Skin of body (tissue), 2 donors: ENCODE measurements around the gene ZBTB16. TPM values are rescaled to one million over a fixed set of nuclear protein-coding genes. Genes with fewer than 3 reads are reported as not detected.
A peak's percentile ranks its signal among the peaks of the same experiment; 100 is the strongest.

ENCODE experiments used
- DNase-seq: peaks from one replicate; lab custom pipeline; 2025; lab: John Stamatoyannopoulos, UW
- total RNA-seq: library from RNA; depleted of rRNA; stranded (reverse); fragments of >200 nt; gene quantifications from one replicate; pipeline ENCODE4 v1.2.3, GENCODE V29; 2014

The ZBTB16 gene
- total RNA-seq, 1 donor from 2014 or later, result 25.6 TPM

DNA sequence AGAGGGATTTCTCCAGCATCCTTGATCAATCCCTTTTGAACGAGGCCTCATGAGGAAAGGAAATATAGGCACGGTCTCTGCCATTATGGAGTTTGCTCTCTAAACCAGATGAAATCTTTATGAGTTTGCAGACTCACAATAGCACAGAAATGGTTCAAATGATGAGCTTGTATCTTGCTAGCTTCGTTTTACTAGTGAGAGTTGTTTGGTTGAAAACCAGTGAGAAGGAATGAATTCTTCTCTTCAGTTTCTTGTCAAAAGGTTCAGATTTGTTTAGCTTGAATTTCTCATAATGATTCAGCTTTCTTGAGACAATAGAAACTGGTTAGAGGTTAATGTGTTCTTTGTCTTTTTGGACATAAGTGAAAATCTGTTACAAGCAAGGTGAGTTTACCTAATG is 92.7 kb downstream of the ZBTB16 start:
- DNase-seq, result no peak

DNA sequence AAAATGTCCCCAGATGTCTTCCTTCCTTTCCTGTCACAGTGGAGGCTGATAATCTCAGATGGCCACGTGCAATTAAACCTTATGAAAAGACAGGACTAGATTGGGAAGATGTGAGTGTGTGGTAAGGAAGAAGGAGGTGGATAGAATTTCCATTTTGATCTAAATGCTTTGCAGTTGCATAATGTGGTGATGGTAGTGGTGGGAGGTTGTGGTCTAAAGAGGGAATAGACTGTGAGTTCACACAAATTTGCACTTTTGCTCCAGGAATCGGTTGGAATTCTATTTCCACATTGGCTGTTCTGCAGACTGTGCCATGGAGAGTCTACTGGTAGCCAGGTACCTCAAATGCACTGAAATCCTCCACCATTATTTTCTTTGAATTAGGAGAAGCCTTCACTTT is 93.3 kb downstream of the ZBTB16 start:
- no peak for DNase-seq

- no peak for DNase-seq
These were observed 93.7 kb downstream of the ZBTB16 start for GRCh38 chr11:114153224-114153623.

GRCh38 chr11:114154271-114155047 is 94.9 kb downstream of the ZBTB16 start:
- DNase-seq, result peak; percentile 65

DNA sequence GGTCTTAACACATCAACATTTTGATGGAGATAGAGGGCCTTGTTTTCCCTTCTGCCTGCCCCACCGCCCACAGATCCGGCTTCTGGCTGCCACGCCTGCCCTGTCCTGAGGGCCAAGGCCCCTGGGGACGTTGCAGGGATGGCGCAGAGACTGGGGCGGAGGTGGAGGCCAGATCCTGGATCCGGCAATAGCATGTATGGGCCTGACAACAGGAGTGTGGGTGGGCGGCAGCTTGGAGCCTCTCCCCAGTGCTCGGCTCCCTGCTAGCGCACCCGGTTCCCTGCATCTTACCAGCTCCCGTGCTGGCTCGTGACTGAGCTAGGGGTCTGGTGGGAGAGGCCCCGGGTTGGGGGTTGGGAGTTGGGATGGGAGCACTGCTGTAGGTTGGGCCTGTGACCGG is 95.6 kb downstream of the ZBTB16 start:
- no peak for DNase-seq

GRCh38 chr11:114156131-114156581 is 96.6 kb downstream of the ZBTB16 start:
- DNase-seq, result no peak

DNA sequence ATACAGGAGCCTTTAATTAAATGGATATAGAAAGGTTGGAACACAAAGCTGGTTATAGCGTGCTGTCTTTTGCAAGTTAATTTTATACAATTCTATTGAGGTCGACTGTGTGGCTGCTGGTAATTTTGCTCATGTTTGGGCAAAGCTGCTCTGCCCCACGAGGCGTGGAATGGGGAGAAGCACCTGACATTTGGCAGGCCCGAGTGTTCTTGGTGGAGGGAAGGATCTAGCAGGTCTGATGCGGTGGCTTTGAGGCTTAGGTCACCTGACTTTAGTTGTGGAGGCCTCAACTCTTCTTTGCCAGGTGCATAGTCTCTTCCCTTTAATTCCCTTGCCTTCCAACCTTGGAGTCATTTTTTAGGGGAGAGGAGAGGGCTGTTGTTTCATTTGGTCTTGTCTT is 97.3 kb downstream of the ZBTB16 start:
- DNase-seq, result no peak

GRCh38 chr11:114157476-114158050 is 98.1 kb downstream of the ZBTB16 start:
- DNase-seq, result no peak

DNA sequence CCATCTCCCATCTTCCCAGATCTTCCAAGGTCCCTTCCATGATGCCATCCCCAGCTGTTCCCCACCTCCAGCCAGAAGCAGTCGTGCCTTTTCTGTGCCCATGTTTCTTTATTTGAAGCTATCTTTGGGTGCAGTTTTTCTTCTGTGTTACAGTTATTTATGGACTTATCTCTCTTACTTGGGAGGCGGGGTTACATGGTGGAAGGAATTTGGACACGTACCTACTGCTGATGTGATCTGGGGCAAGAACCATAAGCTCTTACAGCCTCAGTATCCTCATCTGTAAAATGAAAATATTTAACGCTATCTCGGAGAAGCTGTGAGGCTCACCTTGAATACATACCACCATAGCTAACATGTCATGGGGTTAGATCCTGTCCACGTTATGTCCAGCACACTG is 98.9 kb downstream of the ZBTB16 start:
- DNase-seq, result no peak

- no peak for DNase-seq
These were observed 99.4 kb downstream of the ZBTB16 start for GRCh38 chr11:114158886-114159285.

DNA sequence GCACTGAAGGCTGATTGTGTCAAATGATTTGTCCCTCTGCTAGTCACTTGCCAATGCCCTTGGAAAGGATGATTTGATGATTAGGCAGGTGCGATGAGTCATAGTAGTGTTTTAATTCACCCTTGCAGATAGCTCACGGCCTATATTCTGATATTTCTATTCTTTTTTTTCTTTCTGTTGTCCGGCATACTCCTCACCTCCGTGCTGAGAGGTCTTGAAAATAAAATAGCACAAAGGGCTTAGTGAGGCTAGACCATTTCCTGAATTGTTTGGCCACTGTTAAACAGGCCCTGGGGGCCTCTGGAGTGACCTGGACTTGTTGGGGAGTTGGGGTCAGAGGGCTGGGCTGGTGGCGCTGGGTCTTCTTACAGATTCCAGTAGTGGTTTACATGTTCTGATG is 99.8 kb downstream of the ZBTB16 start:
- no peak for DNase-seq

GRCh38 chr11:114159802-114160632 is 100.5 kb downstream of the ZBTB16 start:
- peak; percentile 98 for DNase-seq

DNA sequence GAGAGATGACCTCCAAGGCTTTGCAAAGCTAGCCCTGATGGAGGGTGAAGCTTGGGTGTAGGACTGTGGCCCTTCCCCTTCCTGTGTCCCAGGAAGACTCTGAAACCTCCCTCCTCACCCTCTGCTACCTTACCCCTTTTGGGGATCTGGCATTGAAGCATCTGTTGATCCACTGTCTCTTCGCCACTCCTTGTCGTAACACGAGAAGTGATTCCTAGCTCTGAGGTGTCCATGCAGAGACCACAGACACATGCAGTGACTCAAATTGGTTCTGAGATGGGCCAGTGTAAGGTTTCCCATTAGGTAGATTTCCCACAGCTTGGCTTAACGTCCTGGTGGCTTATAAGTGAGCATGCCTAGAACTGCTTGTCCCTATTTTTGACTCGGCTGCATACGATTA is 101.4 kb downstream of the ZBTB16 start:
- no peak for DNase-seq

GRCh38 chr11:114161486-114162250 is 102.2 kb downstream of the ZBTB16 start:
- no peak for DNase-seq

GRCh38 chr11:114162719-114163123 is 103.2 kb downstream of the ZBTB16 start:
- peak; percentile 99 for DNase-seq

- DNase-seq, result no peak
These were observed 103.7 kb downstream of the ZBTB16 start for GRCh38 chr11:114163229-114163631.

DNA sequence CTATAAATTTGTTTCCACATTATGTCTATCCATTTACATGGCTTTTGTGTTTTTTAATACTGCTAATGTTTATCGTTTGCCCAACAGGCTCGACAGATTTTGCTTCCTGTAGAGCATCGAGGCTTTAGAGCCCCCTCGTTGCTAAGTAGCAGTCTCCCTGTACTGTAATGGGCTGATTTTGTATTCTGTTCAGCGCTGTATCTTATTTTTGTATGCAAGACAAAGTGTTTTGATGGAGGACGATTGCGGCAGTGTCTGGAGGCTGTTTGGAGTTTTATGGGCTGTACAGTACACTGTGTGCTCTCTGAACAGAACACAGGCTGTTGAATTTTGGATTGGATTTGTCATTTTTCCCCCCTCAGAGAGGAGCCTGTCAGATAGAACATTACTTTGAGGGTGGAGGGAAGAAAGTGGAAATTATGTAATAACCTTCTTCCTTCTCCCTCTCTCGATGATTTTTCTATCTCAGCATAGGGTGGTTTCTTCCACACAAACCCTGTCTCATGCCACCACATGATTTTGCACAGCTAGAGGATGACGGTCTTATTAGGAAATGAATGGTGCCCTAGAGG is 104.4 kb downstream of the ZBTB16 start:
- peak; percentile 67 for DNase-seq

GRCh38 chr11:114164546-114164945 is 105.0 kb downstream of the ZBTB16 start:
- DNase-seq, result no peak

DNA sequence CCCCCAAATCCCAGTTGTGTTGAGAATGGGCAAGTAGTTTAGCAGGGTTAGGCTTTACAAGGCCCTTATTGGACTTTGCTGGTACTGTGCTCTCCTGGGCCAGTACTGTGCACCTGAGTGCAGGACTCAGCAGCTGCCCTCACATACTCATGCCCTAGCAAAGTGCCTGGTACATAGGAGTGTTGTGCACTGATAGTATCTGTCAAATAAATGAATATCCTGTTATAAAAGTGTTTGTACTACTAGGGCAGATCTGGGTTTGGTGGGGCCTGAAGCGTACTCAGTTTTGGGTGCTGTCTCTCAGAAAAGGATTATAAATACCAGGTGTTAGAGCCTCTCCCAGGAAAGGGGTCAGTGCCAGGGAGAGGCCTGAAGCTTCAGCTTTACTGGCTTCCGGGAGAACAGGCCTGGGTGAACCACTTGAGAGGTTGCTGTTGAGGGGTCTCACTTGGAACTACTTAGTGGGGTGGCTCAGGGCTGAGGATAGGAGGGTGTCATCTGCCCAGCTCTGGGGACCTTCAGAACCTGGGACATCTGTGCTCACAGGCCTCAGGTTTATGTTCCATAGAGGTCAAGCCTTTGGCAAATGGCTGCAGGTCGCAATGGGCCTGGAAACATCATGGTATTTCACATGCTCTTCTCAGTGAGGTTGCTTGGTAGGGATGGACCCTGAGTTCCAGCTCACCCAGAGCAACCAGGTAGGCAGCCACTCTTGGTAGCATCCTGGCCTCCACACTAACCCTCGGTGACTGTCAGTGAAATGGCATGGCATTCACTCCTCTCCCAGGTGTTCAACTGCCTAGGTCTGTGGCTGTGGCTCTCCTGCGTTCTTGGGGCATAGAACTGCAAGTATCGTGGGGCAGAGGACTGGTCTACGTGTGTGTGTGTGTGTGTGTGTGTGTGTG is 106.1 kb downstream of the ZBTB16 start:
- DNase-seq, result no peak

DNA sequence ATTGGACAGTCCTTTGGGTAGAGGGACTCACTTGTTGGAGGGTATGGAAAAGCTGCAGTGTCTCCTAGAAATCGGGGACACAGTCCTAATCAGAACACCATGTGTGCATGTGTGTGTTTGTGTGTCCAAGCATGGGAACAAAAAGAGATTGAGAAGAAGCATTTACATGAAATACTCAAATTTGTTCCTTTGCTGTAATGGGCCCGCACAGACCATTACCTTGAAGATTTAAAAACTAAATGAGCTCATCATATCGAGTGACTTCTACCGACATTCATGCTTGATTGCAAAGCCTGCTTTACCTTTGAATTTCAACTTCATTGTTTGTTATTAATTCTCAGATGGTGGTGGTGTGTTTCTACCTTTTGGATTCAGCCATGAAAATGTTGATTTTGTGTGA is 106.9 kb downstream of the ZBTB16 start:
- DNase-seq, result no peak
